ENCODE results near the gene PTGER3.

PTGER3 gene

GRCh38 chr1:71072273-71072672 lies 24.7 kb upstream of the PTGER3 start:
- TF ChIP-seq CTCF (IDR thresholded peaks at IDR 0.05; ENCODE audit: extremely low read depth, missing control alignments) = no peak
- DNase-seq (ENCODE audit: low spot score) = no peak

DNA sequence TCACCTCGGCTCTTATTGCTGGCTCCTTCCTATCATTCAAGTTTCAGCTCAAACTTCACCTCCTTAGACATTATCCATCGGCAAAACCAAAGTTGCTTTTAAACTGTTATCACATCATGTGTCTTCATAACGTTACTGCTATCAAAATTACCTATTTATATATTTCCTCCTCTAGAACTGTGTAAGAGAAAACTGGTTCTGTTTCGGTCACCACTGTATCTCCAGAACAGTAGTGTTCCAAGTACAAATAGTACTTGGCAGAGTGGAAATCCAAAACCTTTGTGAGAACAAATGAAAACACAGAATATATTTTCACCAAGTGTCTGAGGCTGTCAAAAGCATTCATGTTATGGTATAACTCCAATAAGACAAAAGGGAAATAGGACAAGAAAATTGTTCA lies 24.1 kb upstream of the PTGER3 start:
- no peak for DNase-seq (ENCODE audit: low spot score)
- no peak for TF ChIP-seq CTCF (IDR thresholded peaks at IDR 0.05; ENCODE audit: extremely low read depth, missing control alignments)

- no peak for TF ChIP-seq CTCF (IDR thresholded peaks at IDR 0.05; ENCODE audit: extremely low read depth, missing control alignments)
- DNase-seq (ENCODE audit: low spot score) = no peak
These were observed 21.0 kb upstream of the PTGER3 start for GRCh38 chr1:71068325-71069240.

- TF ChIP-seq CTCF (IDR thresholded peaks at IDR 0.05; ENCODE audit: extremely low read depth, missing control alignments) = no peak
- DNase-seq (ENCODE audit: low spot score) = no peak
These were observed 7.2 kb upstream of the PTGER3 start for GRCh38 chr1:71054791-71055190.

DNA sequence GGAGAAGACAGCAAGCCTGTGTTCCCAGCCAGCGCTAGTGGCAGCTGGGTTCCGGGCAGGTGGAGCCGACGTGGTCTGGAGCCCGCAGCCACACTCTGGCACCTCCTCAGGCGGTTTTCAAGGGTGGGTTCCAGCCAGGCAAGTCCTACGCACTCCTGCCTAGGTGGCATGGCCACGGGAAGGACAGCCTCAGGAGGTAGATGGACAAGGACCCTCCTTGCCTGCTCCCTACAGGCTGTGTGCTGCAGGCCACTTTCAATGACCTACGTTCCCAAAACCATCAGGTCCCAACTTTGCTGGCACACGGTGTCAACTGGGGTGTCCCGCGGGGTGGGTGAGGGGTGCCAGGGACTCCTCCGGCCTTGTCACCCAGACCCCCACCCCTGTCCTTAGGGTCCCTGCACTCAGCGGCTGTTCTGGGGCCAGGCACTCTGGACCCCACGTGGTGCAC lies 6.7 kb upstream of the PTGER3 start:
- TF ChIP-seq CTCF (IDR thresholded peaks at IDR 0.05; ENCODE audit: extremely low read depth, missing control alignments) = no peak
- DNase-seq (ENCODE audit: low spot score) = no peak

DNA sequence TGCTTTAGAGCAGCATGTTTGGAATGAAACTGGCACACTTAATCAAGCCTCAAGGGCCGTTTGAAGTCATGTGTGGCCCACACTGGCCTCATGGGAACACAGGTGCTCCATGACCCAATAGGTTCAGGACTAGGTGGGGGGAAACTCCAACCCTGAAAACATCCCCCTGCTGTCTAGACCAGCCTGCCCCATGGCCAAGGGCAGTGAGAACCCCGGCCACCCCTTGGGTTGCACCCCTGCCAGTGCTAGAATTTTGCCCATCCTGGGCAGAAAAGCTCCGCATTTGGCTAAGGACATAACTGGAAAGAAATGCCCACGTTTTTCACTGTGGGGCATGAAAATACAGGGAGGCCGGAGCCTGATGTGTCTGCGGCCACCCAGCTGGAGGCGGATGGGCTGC lies 6.1 kb upstream of the PTGER3 start:
- no peak for TF ChIP-seq CTCF (IDR thresholded peaks at IDR 0.05; ENCODE audit: extremely low read depth, missing control alignments)
- DNase-seq (ENCODE audit: low spot score) = no peak

DNA sequence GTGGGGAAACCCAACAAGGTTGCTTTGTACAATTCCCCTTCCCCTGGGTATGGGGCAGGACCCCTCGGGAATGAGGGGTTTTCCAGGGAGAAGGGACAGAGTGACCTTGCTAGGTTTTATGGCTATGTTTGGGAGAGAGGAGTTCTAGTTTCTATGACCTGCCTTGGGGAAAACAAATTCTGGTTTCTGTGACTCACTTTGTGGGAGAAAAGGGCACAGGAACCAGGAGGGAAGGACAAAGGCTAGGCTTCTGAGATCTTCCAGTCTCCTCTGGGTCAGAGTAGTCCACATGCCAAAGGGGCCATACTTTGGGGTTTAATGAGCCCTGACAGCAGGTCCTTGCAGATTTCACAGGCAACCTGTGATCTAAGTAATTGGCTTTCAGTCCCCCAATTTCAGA lies 5.5 kb upstream of the PTGER3 start:
- TF ChIP-seq CTCF (IDR thresholded peaks at IDR 0.05; ENCODE audit: extremely low read depth, missing control alignments) = no peak
- no peak for DNase-seq (ENCODE audit: low spot score)

Measured in GM20000 (cell line).